GM18909 (cell line): ENCODE results near the gene CCDC47.

Experiments used
- ATAC-seq: cut with Tn5 transposase; IDR thresholded peaks from one replicate; pipeline ENCODE4 v1.9.1; 2021; ENCODE audit warnings: mild to moderate bottlenecking; ENCODE audit not compliant: unreplicated experiment, poor library complexity

The CCDC47 gene

GRCh38 chr17:63785556-63785955 is 12.2 kb upstream of the CCDC47 start:
- ATAC-seq: no peak

- ATAC-seq: no peak
Measured at GRCh38 chr17:63783522-63783921, 10.1 kb upstream of the CCDC47 start.

- ATAC-seq: no peak
Measured at GRCh38 chr17:63780928-63781327, 7.5 kb upstream of the CCDC47 start.

GRCh38 chr17:63780507-63780906 is 7.1 kb upstream of the CCDC47 start:
- ATAC-seq: no peak

- no peak for ATAC-seq
Measured at GRCh38 chr17:63775420-63775819, 2.0 kb upstream of the CCDC47 start.

GRCh38 chr17:63774969-63775265 is 1.5 kb upstream of the CCDC47 start:
- no peak for ATAC-seq

- peak; percentile 9 for ATAC-seq
Measured at GRCh38 chr17:63774141-63774968, 958 bp upstream of the CCDC47 start, which contains the start of gene DDX42. Gene DDX42, plus strand, starts transcription at chr17:63774170. Its CDS starts 12,880 bp downstream, at chr17:63787050.

GRCh38 chr17:63772801-63773271 is 561 bp downstream of the CCDC47 start:
- no peak for ATAC-seq

- ATAC-seq: no peak
Measured at GRCh38 chr17:63768433-63768832, 5.0 kb downstream of the CCDC47 start.

GRCh38 chr17:63766754-63767153 is 6.6 kb downstream of the CCDC47 start:
- no peak for ATAC-seq

GRCh38 chr17:63764716-63765115 is 8.7 kb downstream of the CCDC47 start:
- ATAC-seq: no peak

GRCh38 chr17:63762161-63763078 is 11.0 kb downstream of the CCDC47 start:
- ATAC-seq: no peak

- no peak for ATAC-seq
Measured at GRCh38 chr17:63760771-63761539, 12.4 kb downstream of the CCDC47 start.

GRCh38 chr17:63758428-63758827 is 15.0 kb downstream of the CCDC47 start:
- ATAC-seq: no peak

- ATAC-seq: no peak
Measured at GRCh38 chr17:63754046-63754445, 19.4 kb downstream of the CCDC47 start.

GRCh38 chr17:63753215-63753614 is 20.2 kb downstream of the CCDC47 start:
- no peak for ATAC-seq

GRCh38 chr17:63752707-63753106 is 20.7 kb downstream of the CCDC47 start:
- no peak for ATAC-seq

GRCh38 chr17:63751806-63752205 is 21.6 kb downstream of the CCDC47 start:
- ATAC-seq: no peak

- ATAC-seq: peak; percentile 89
Measured at GRCh38 chr17:63741408-63742173, 31.8 kb downstream of the CCDC47 start, which contains the start of gene STRADA. Gene STRADA, minus strand, starts transcription at chr17:63741799. Its CDS starts 13,430 bp downstream, at chr17:63728369.

- ATAC-seq: peak; percentile 31
Measured at GRCh38 chr17:63741143-63741407, 32.3 kb downstream of the CCDC47 start.
